Measurements from ENCODE around the gene DUSP8.
A peak's percentile ranks its signal among the peaks of the same experiment; 100 is the strongest.

Gene DUSP8

GRCh38 chr11:1532014-1532586 is 40.0 kb downstream of the DUSP8 start:
- DNase-seq (ENCODE audit: low spot score) = no peak

- DNase-seq (ENCODE audit: low spot score) = no peak
These were observed 40.5 kb downstream of the DUSP8 start for GRCh38 chr11:1531449-1532013.

GRCh38 chr11:1530686-1531448 is 41.2 kb downstream of the DUSP8 start:
- no peak for DNase-seq (ENCODE audit: low spot score)

- DNase-seq (ENCODE audit: low spot score) = no peak
These were observed 42.3 kb downstream of the DUSP8 start for GRCh38 chr11:1529774-1530173.

GRCh38 chr11:1529286-1529685 is 42.8 kb downstream of the DUSP8 start:
- DNase-seq (ENCODE audit: low spot score) = no peak

- DNase-seq (ENCODE audit: low spot score) = no peak
These were observed 43.4 kb downstream of the DUSP8 start for GRCh38 chr11:1528710-1529109.

- no peak for DNase-seq (ENCODE audit: low spot score)
These were observed 45.3 kb downstream of the DUSP8 start for GRCh38 chr11:1526785-1527184.

- no peak for DNase-seq (ENCODE audit: low spot score)
These were observed 48.3 kb downstream of the DUSP8 start for GRCh38 chr11:1523779-1524178.

GRCh38 chr11:1523077-1523476 is 49.0 kb downstream of the DUSP8 start:
- no peak for DNase-seq (ENCODE audit: low spot score)

- no peak for DNase-seq (ENCODE audit: low spot score)
These were observed 50.0 kb downstream of the DUSP8 start for GRCh38 chr11:1522081-1522424.

- DNase-seq (ENCODE audit: low spot score) = no peak
These were observed 50.5 kb downstream of the DUSP8 start for GRCh38 chr11:1521382-1522080.

GRCh38 chr11:1520663-1521267 is 51.3 kb downstream of the DUSP8 start:
- no peak for DNase-seq (ENCODE audit: low spot score)

- no peak for DNase-seq (ENCODE audit: low spot score)
These were observed 51.8 kb downstream of the DUSP8 start for GRCh38 chr11:1520209-1520662.

- DNase-seq (ENCODE audit: low spot score) = no peak
These were observed 52.8 kb downstream of the DUSP8 start for GRCh38 chr11:1519028-1520010.

- no peak for DNase-seq (ENCODE audit: low spot score)
These were observed 53.8 kb downstream of the DUSP8 start for GRCh38 chr11:1518301-1518700.

- DNase-seq (ENCODE audit: low spot score) = no peak
These were observed 54.7 kb downstream of the DUSP8 start for GRCh38 chr11:1517117-1518005.

GRCh38 chr11:1516273-1517067 is 55.6 kb downstream of the DUSP8 start:
- DNase-seq (ENCODE audit: low spot score) = peak; percentile 71

- peak; percentile 95 for DNase-seq (ENCODE audit: low spot score)
These were observed 56.7 kb downstream of the DUSP8 start for GRCh38 chr11:1515082-1516060.

All from hepatic stellate cell (primary cell).